ENCODE data around the gene CDH24.
"Not testable (repeated sequence)": the region's sequence is repeated elsewhere in the genome, so short reads cannot be mapped to it uniquely, and the experiment has no call there.

Gene CDH24

GRCh38 chr14:23030936-23031335 is 26.4 kb downstream of the CDH24 start:
- in situ Hi-C loops (cut with MboI; ENCODE audit: low pct_unique_long_range_greater_than_20kb, low sequenced_read_pairs): no loop called here
- DNase-seq: no peak

DNA sequence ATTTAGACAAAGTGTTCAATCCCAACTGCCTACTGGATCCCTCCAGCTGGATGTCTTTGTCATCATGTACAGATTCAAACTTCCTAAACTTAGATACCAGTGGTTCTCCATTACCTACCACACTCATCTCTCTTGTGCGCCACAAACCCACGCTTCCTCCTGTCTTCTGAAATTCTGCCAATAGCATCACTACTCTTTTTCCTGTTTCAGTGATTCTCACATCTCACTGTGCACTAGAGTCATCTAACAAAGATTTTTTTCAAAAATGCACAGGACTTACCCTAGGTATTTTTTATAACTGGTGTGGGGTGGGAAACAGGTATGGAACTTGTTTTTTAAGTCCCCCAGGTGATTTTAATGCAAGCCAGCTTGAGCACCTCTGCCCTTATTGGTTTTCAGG is 28.5 kb downstream of the CDH24 start:
- in situ Hi-C loops (cut with MboI; ENCODE audit: low pct_unique_long_range_greater_than_20kb, low sequenced_read_pairs): no loop called here
- no peak for DNase-seq

DNA sequence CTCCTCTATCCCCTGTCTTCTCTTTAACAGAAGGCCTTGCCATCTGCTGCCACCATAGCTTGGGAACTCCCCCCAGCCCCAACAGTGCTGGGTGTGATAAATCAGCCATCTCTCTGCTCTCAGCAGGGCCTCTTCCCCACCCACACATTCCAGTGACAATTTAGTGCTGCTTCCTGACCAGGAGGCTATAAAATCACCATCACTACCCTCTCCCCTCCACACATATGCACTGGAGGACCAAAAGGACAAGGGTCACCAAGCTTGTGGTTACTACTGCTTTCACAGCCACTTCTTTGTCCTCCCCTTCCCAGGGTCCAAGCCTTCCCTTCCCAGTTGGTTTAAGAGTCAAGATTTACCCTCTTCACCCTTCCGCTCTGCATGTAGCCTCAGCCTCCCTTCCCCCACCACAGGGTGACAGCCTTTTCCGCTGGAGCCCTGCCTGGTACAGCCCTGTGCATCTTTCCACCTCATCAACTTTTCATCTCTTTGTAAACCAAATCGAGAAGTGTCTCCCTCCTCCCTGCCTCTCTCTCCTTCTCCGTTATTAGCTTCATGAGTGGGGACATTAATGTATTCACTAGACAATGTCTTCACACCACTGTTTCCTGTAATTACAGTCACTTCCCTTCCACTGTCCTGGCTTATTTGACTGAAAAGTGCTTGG is 32.0 kb downstream of the CDH24 start:
- in situ Hi-C loops (cut with MboI; ENCODE audit: low pct_unique_long_range_greater_than_20kb, low sequenced_read_pairs): no loop called here
- DNase-seq: peak; percentile 27

- DNase-seq: no peak
- in situ Hi-C loops (cut with MboI; ENCODE audit: low pct_unique_long_range_greater_than_20kb, low sequenced_read_pairs): no loop called here
Observed at GRCh38 chr14:23024612-23025075, 32.7 kb downstream of the CDH24 start.

DNA sequence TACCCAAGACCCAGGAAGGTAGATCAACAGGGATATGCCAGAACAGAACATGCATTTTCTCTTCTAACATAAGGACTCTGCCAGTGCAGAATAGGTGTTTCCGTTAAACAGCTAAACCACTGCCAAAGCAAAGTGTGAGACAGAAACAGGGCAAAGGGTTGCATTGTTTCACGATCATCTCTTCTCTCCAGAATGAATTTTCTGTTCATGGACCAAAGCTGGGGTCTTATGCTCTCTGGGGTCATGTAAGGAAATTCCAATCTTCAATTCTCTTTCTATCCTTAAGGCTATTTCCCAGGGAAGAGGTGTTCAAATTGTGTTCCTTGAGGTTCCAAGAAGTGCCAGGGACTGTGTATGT is 33.5 kb downstream of the CDH24 start:
- DNase-seq: no peak

GRCh38 chr14:23023022-23023794 is 34.1 kb downstream of the CDH24 start:
- in situ Hi-C loops (cut with MboI; ENCODE audit: low pct_unique_long_range_greater_than_20kb, low sequenced_read_pairs): no loop called here
- DNase-seq: no peak

More for the DNA sequence above, 33.5 kb downstream of the CDH24 start:
- in situ Hi-C loops (cut with MboI; ENCODE audit: low pct_unique_long_range_greater_than_20kb, low sequenced_read_pairs): no loop called here

DNA sequence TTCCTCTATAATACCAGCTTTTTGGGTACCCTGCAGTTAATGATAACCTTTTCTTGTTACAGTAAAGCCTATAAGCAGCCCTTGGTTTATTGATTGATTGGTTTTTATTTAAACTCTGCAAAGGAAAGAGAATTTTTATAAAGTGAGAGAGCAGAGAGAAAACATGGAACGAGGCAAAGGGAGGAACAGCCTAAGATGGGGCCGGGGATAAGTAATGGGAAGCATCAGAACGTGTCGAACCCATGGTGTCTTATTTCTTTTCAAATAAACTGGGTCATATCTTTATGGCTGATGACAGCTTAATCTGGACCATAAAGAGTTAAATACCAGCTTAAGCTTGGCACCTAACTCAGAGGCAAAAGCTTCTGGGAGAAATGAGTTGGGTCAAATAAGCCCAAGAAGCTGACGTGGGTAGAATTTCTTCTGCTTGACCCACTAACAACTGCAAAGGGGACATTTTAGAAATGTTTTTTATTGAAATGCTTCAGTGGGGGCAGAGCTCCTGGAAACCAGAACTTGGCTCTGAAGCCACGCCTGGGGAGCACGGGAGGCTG is 35.4 kb downstream of the CDH24 start:
- DNase-seq: no peak
- in situ Hi-C loops (cut with MboI; ENCODE audit: low pct_unique_long_range_greater_than_20kb, low sequenced_read_pairs): no loop called here

GRCh38 chr14:23021434-23021833 is 35.9 kb downstream of the CDH24 start:
- in situ Hi-C loops (cut with MboI; ENCODE audit: low pct_unique_long_range_greater_than_20kb, low sequenced_read_pairs): no loop called here
- DNase-seq: no peak

DNA sequence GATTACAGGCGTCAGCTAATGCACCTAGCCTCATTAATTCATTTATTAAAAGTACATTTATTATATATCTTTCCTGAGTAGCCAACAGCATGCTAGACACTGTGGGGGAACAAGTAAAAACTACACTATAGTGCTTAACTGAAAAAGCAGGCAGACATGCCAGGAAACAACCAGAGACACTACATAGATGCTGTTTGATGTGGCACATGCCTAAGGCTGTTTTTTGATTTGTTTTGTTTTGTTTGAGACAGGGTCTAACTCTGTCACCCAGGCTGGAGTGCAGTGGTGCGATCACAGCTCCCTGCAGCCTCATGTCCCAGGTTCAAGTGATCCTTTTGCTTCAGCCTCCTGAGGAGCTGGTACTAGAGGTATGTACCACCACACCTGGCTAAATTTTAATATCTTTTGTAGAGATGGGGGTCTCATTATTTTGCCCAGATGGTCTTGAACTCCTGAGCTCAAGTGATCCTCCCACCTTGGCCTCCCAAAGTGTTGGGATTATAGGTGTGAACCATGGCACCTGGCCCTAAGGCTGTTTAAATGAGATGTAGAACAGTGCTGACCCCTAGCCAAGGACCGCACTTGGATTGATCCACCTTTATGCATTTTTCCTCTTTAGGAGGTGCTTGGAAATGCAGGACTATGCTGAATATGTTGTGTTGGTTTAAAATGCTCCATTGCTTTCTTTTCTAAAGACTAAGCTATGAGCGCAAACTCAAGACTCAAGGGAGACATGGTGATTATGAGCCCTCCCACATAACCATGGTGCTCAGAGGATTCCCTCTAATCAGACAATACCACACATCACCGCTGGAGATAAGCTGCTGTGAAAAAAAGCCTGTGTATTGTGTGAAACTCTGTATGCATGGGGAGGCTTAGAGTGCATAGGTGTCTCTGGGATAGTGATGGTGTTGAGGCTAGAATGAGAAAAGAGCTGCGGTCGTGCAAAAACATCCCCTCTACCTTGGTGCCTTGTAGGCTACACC is 36.9 kb downstream of the CDH24 start:
- DNase-seq: no peak
- in situ Hi-C loops (cut with MboI; ENCODE audit: low pct_unique_long_range_greater_than_20kb, low sequenced_read_pairs): no loop called here

DNA sequence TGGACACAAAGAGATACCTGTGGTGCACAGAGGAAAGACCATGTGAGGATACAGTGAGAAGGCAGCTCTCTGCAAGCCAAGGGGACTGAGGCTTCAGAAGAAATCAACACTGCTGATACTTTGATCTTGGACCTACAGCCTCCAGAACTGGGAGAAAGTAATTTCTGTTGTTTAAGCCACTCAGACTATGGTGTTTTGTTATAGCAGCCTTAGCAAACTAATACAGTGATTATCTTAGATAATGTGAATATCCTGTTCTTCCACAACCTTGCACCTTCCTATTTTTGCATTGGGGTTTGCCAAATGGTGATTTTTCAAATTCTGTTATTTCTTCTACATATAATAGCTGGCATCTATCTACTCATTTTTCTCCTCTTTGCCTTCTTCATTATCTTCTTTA is 39.2 kb downstream of the CDH24 start:
- in situ Hi-C loops (cut with MboI; ENCODE audit: low pct_unique_long_range_greater_than_20kb, low sequenced_read_pairs): no loop called here

DNA sequence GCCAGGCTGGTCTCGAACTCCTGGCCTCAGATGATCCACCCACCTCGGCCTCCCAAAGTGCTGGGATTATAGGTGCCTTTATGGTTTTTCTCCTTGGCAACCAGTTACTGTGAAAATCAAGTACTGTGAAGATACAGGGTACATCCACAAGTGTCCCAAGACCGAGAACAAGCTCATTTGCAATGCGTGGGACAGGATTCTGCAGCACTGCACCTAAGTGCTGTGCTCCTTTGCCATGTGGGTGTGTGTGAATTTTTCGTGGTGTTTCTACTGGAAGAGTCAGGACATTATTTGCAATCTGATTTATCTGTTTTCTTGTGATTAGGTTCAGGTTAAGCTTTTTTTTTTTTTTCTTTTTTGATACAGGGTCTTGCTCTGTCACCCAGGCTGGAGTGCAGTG is 40.2 kb downstream of the CDH24 start:
- DNase-seq: no peak
- in situ Hi-C loops (cut with MboI; ENCODE audit: low pct_unique_long_range_greater_than_20kb, low sequenced_read_pairs): no loop called here

More for the DNA sequence above, 39.2 kb downstream of the CDH24 start:
- DNase-seq: no peak

DNA sequence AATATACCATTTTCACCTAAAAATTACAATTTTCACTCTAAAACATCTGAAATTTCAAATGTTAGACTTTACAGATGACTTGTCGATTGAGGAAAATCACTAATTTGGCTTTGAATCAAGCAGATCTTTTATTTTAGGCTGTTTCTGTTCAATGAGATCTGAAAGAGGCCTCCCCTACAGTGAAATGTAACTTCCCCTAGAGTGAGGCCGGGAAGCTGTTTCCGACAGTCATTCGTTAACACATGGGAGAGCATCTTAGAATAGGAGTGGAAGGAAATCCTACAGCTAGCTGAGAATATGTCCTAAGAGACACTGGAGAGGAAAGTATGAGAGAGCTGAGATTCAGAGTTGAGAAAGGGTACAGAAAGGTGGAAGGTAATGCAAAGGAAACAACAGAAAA is 41.7 kb downstream of the CDH24 start:
- in situ Hi-C loops (cut with MboI; ENCODE audit: low pct_unique_long_range_greater_than_20kb, low sequenced_read_pairs): no loop called here
- no peak for DNase-seq

DNA sequence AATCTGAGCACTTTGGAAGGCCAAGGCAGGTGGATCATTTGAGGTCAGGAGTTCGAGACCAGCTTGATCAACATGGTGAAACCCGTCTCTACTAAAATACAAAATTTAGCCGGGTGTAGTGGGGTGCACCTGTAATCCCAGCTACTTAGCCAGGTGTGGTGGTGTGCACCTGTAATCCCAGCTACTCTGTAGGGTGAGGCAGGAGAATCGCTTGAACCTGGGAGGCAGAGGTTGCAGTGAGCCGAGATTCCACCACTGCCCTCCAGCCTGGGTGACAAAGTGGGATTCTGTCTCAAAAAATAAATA is 43.6 kb downstream of the CDH24 start:
- DNase-seq; in situ Hi-C loops (cut with MboI; ENCODE audit: low pct_unique_long_range_greater_than_20kb, low sequenced_read_pairs): not testable (repeated sequence)

GRCh38 chr14:23013054-23013748 is 44.1 kb downstream of the CDH24 start:
- in situ Hi-C loops (cut with MboI; ENCODE audit: low pct_unique_long_range_greater_than_20kb, low sequenced_read_pairs): no loop called here
- no peak for DNase-seq

- in situ Hi-C loops (cut with MboI; ENCODE audit: low pct_unique_long_range_greater_than_20kb, low sequenced_read_pairs): no loop called here
- peak; percentile 83 for DNase-seq
Observed at GRCh38 chr14:23009939-23010726, 47.2 kb downstream of the CDH24 start, which contains the start of gene C14orf93. C14orf93 (minus strand) TSS chr14:23010143; CDS start chr14:22999023, 11,120 bp downstream.

DNA sequence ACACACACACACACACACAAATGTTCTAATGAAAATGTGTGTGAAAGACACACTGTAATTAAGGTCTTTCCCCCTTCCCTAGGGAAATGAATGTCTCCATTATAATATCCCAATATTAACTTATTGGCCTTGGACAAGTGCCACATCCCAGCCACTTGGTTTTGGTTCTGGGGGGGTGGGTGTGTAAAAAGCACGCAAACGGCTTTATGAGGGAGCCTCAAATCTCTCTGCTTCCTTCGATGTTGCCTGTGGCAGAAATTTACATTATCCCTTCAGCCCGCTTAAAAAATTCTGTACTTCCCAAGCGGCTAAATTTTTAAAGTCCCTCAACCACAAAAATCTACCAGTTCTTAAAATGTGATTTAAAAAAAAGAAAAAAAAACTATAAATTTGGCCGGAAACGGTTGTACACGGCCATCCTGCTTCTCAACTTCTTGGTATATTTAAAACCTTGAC is 47.8 kb downstream of the CDH24 start:
- in situ Hi-C loops (cut with MboI; ENCODE audit: low pct_unique_long_range_greater_than_20kb, low sequenced_read_pairs): no loop called here
- DNase-seq: no peak

DNA sequence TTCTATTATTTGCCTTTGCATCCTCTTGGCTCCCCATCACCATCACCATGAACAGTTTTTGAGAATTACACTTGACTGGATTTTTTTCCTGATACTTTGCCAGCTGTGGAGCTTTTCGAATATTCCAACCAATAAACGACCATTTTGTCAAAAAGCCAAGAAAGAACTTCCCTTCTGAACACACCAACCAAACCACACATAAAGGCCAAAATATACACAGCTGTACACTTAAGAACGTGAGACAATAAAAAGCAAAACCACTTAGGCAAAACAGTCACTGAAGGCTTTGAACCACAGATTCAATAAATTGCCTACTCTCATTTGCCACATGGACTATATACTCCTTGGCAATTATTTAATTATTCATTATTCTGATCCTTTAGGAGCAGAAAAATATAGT is 48.5 kb downstream of the CDH24 start:
- peak; percentile 78 for DNase-seq
- in situ Hi-C loops (cut with MboI; ENCODE audit: low pct_unique_long_range_greater_than_20kb, low sequenced_read_pairs): no loop called here
